GM19043 (cell line): Measurements from ENCODE around the gene PTPRE.
A peak's percentile ranks its signal among the peaks of the same experiment; 100 is the strongest.

Experiments used
- ATAC-seq: cut with Tn5 transposase; IDR thresholded peaks from one replicate; pipeline ENCODE4 v1.9.1; 2021; ENCODE audit warnings: low read depth; ENCODE audit not compliant: unreplicated experiment

The PTPRE gene

GRCh38 chr10:127923646-127924045 lies 16.7 kb downstream of the PTPRE start:
- no peak for ATAC-seq

GRCh38 chr10:127925471-127926207 lies 18.7 kb downstream of the PTPRE start:
- ATAC-seq, result no peak

- ATAC-seq, result no peak
Observed at GRCh38 chr10:127926455-127926854, 19.6 kb downstream of the PTPRE start.

GRCh38 chr10:127928021-127928806 lies 21.3 kb downstream of the PTPRE start:
- ATAC-seq, result no peak

GRCh38 chr10:127932521-127933270 lies 25.8 kb downstream of the PTPRE start:
- no peak for ATAC-seq

- no peak for ATAC-seq
Observed at GRCh38 chr10:127933271-127933670, 26.4 kb downstream of the PTPRE start.

- ATAC-seq, result no peak
Observed at GRCh38 chr10:127934383-127934782, 27.5 kb downstream of the PTPRE start.

GRCh38 chr10:127935071-127935561 lies 28.2 kb downstream of the PTPRE start:
- ATAC-seq, result no peak

- ATAC-seq, result no peak
Observed at GRCh38 chr10:127937069-127937468, 30.2 kb downstream of the PTPRE start.

- ATAC-seq, result no peak
Observed at GRCh38 chr10:127937915-127938463, 31.1 kb downstream of the PTPRE start.

- ATAC-seq, result no peak
Observed at GRCh38 chr10:127939786-127940330, 33.0 kb downstream of the PTPRE start.

- ATAC-seq, result no peak
Observed at GRCh38 chr10:127940866-127941640, 34.1 kb downstream of the PTPRE start.

- no peak for ATAC-seq
Observed at GRCh38 chr10:127942811-127943210, 35.9 kb downstream of the PTPRE start.

GRCh38 chr10:127943336-127943910 lies 36.5 kb downstream of the PTPRE start:
- ATAC-seq, result no peak

GRCh38 chr10:127944256-127944655 lies 37.4 kb downstream of the PTPRE start:
- no peak for ATAC-seq

- ATAC-seq, result peak; percentile 47
Observed at GRCh38 chr10:127945341-127945758, 38.4 kb downstream of the PTPRE start.

- ATAC-seq, result no peak
Observed at GRCh38 chr10:127945948-127946711, 39.2 kb downstream of the PTPRE start.

GRCh38 chr10:127947211-127947610 lies 40.3 kb downstream of the PTPRE start:
- ATAC-seq, result no peak

- ATAC-seq, result no peak
Observed at GRCh38 chr10:127948791-127949190, 41.9 kb downstream of the PTPRE start.
